MCF 10A (cell line): ENCODE results near the gene ZNF688. TPM values are rescaled to one million over a fixed set of nuclear protein-coding genes. Genes with fewer than 3 reads are reported as not detected.

Experiments used
- BruUV-seq: library from RNA; stranded (reverse); fragments of 400-500 nt; replicated peaks from 2 replicates; lab custom pipeline; 2021; lab: Mats Ljungman, UMichigan
- CTCF ChIA-PET: fragments of 300-600 bp; sonication (Branson Sonifier 250); formaldehyde crosslinking; extraction: SDS; loops from one replicate; lab custom pipeline; 2021; ENCODE audit warnings: antibody characterized with exemption, inconsistent platforms; lab: Yijun Ruan, JAX
- POLR2A ChIA-PET: fragments of 300-600, 350-650 bp; sonication (Branson Sonifier 250); formaldehyde crosslinking; extraction: SDS; loops from one replicate; lab custom pipeline; 2020; ENCODE audit warnings: antibody characterized with exemption, inconsistent platforms; lab: Yijun Ruan, JAX
- DNase-seq: peaks from one replicate; pipeline ENCODE4 v3.0.0-alpha.2; 2018; ENCODE audit not compliant: unreplicated experiment
- H3K27ac Mint-ChIP-seq: one replicate; pipeline ENCODE4 v1.8.0; 2022; ENCODE audit warnings: mild to moderate bottlenecking, low read depth, mixed read lengths; ENCODE audit not compliant: unreplicated experiment
- H3K27me3 Mint-ChIP-seq: one replicate; pipeline ENCODE4 v1.8.0; 2022; ENCODE audit warnings: mixed read lengths; ENCODE audit not compliant: insufficient read depth, unreplicated experiment
- H3K36me3 Mint-ChIP-seq: one replicate; pipeline ENCODE4 v1.8.0; 2022; ENCODE audit warnings: mild to moderate bottlenecking, moderate library complexity, mixed read lengths; ENCODE audit not compliant: insufficient read depth, unreplicated experiment
- H3K4me1 Mint-ChIP-seq: one replicate; pipeline ENCODE4 v1.8.0; 2022; ENCODE audit warnings: mixed read lengths; ENCODE audit not compliant: insufficient read depth, unreplicated experiment
- H3K4me3 Mint-ChIP-seq: one replicate; pipeline ENCODE4 v1.8.0; 2022; ENCODE audit warnings: mild to moderate bottlenecking, moderate library complexity, mixed read lengths; ENCODE audit not compliant: unreplicated experiment
- H3K9me3 Mint-ChIP-seq: one replicate; pipeline ENCODE4 v1.8.0; 2022; ENCODE audit warnings: mixed read lengths; ENCODE audit not compliant: unreplicated experiment
- intact Hi-C: fragments of 100-400 bp; cut with micrococcal nuclease; formaldehyde crosslinking; loops from 2 replicates; pipeline ENCODE4 v1.14.1; 2022
- total RNA-seq: library from RNA; stranded (reverse); gene quantifications from 2 replicates; pipeline ENCODE4 v1.2.3, GENCODE V29; 2022
- TF ChIP-seq, protein P1 (sequence below): fragments of 200-600 bp; IDR thresholded peaks from one replicate; pipeline ENCODE4 v1.8.0; 2022; ENCODE audit warnings: antibody characterized with exemption, mild to moderate bottlenecking; ENCODE audit not compliant: unreplicated experiment

Gene ZNF688
- total RNA-seq, 1 experiment from 2014 or later = 9.0 TPM

- no peak overlapping the region for H3K27ac Mint-ChIP-seq
Observed at GRCh38 chr16:30558789-30559377, 12.6 kb downstream of the ZNF688 start.

GRCh38 chr16:30557957-30558788 is 13.3 kb downstream of the ZNF688 start, which contains the start of gene ZNF764:
Gene ZNF764 (minus strand): TSS chr16:30558374. CDS start chr16:30558182, 192 bp downstream.
- POLR2A ChIA-PET = interaction anchor here (0.6 to 4.5 kb wide), 25 partner anchors 9 to 745 kb away, joined by 3 to 104 read pairs (median 4); partner anchors contain the start of genes DCTPP1, FBRS, SEPHS2 and ZNF688
- Mint-ChIP-seq H3K4me1 (peaks cover 5% of the 10 kb centered on the region), H3K4me3 (peak within 1 kb of the TSS; percentile 77), H3K36me3 (peaks cover 29% of the 10 kb centered on the region), H3K9me3 (no peaks in the 10 kb centered on the region), H3K27me3 (no peaks in the 10 kb centered on the region), H3K27ac (peak within 1 kb of the TSS; percentile 79)
- TF ChIP-seq, protein P1, sequence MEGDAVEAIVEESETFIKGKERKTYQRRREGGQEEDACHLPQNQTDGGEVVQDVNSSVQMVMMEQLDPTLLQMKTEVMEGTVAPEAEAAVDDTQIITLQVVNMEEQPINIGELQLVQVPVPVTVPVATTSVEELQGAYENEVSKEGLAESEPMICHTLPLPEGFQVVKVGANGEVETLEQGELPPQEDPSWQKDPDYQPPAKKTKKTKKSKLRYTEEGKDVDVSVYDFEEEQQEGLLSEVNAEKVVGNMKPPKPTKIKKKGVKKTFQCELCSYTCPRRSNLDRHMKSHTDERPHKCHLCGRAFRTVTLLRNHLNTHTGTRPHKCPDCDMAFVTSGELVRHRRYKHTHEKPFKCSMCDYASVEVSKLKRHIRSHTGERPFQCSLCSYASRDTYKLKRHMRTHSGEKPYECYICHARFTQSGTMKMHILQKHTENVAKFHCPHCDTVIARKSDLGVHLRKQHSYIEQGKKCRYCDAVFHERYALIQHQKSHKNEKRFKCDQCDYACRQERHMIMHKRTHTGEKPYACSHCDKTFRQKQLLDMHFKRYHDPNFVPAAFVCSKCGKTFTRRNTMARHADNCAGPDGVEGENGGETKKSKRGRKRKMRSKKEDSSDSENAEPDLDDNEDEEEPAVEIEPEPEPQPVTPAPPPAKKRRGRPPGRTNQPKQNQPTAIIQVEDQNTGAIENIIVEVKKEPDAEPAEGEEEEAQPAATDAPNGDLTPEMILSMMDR = no peak
- TSS peak; percentile 50 for BruUV-seq
- CTCF ChIA-PET = interaction anchor here (0.5 to 3.2 kb wide), 13 partner anchors 8 to 1310 kb away, joined by 3 to 28 read pairs (median 3); partner anchors contain the start of genes DCTPP1 and ZNF747
- intact Hi-C loops = loop anchor here (1.0 kb wide), 2 partner anchors 23 to 27 kb away; partner anchors contain the start of gene ZNF785
- peak; percentile 99 for DNase-seq

More at GRCh38 chr16:30558789-30559377, 12.6 kb downstream of the ZNF688 start:
- TF ChIP-seq, protein P1 = no peak
- no peaks in the 10 kb centered on the region for H3K27me3 Mint-ChIP-seq
- BruUV-seq = no TSS peak
- CTCF ChIA-PET = interaction anchor here (0.5 to 3.2 kb wide), 6 partner anchors 10 to 129 kb away, joined by 3 to 28 read pairs (median 8); partner anchors contain the start of genes DCTPP1 and ZNF747
- peaks cover 22% of the 10 kb centered on the region for H3K36me3 Mint-ChIP-seq
- H3K4me3 Mint-ChIP-seq = peak overlapping the region; percentile 77
- POLR2A ChIA-PET = interaction anchor here (0.6 to 4.5 kb wide), 20 partner anchors 8 to 745 kb away, joined by 3 to 104 read pairs (median 4); partner anchors contain the start of genes DCTPP1, FBRS, ZNF688 and ZNF689
- H3K9me3 Mint-ChIP-seq = no peaks in the 10 kb centered on the region
- intact Hi-C loops = loop anchor here (1.0 kb wide), 2 partner anchors 24 to 26 kb away; partner anchors contain the start of gene ZNF785
- no peak for DNase-seq
- H3K4me1 Mint-ChIP-seq = peaks cover 5% of the 10 kb centered on the region

DNA sequence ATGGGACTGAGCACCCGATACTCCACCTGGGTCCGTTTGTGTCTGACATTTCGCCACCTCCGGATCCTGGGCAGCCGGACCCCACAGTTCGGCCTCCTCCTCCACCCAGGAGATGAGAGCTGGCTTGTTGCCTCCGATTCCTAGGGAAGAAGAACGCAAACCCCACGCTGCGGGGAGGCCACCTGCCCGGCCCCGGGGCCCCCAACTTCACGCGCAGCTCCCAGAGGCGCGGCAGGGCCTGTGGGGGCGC is 13.9 kb downstream of the ZNF688 start:
- Mint-ChIP-seq H3K36me3 (peaks cover 32% of the 10 kb centered on the region), H3K4me1 (peaks cover 5% of the 10 kb centered on the region), H3K27me3 (no peaks in the 10 kb centered on the region), H3K9me3 (no peaks in the 10 kb centered on the region), H3K27ac (peak overlapping the region; percentile 79), H3K4me3 (peak overlapping the region; percentile 77)
- intact Hi-C loops = no loop called here
- TF ChIP-seq, protein P1 = no peak
- CTCF ChIA-PET = interaction anchor here (0.6 to 3.2 kb wide), 7 partner anchors 9 to 1311 kb away, joined by 3 to 28 read pairs (median 3); partner anchors contain the start of genes DCTPP1 and ZNF747
- DNase-seq = no peak
- BruUV-seq = no TSS peak
- POLR2A ChIA-PET = interaction anchor here (0.7 to 4.5 kb wide), 16 partner anchors 8 to 160 kb away, joined by 3 to 104 read pairs (median 5); partner anchors contain the start of genes DCTPP1, FBRS, SEPHS2 and ZNF688
